GM19324 (cell line): ENCODE data around the gene CHML.

ENCODE experiments used
- ATAC-seq: cut with Tn5 transposase; IDR thresholded peaks from one replicate; pipeline ENCODE4 v1.9.1; 2021; ENCODE audit warnings: mild to moderate bottlenecking, moderate library complexity; ENCODE audit not compliant: unreplicated experiment, low FRiP score

The CHML gene

DNA sequence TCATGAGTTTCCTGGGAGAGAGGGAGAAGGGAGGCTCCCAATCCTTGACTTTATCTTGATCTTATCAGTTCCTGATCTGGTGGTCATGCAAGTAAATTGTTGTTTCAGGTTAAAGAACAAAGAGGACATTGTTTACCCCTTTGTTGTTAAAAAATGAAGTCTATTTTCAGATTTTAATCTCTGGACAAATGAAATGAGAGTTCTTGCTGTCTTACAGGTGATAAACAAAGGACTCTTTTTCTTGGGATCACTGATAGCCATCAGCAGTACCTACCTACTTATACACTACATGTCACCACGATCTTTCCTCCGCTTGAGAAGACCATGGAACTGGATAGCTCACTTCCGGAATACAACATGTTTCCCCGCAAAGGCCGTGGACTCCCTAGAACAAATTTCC is 48.4 kb downstream of the CHML start:
- ATAC-seq: no peak

DNA sequence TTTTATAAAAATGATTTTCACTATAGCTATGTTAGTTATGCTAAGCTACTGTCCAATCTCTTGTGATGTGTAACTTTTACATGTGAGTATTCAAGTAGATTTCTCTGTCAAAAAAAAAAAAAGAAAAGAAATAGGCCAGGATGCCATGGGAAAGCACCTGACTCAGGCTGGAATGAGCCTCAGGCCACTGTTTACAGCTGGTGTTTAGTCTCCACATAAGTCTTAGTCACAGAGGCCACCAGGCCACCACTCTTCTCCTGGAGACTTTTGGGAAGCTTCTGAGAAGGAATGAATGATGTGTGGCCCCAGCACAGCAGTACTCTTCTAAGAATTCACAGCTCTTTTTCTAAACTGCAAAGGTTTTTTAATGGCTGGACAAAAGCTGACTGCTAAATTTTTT is 48.9 kb downstream of the CHML start:
- no peak for ATAC-seq

DNA sequence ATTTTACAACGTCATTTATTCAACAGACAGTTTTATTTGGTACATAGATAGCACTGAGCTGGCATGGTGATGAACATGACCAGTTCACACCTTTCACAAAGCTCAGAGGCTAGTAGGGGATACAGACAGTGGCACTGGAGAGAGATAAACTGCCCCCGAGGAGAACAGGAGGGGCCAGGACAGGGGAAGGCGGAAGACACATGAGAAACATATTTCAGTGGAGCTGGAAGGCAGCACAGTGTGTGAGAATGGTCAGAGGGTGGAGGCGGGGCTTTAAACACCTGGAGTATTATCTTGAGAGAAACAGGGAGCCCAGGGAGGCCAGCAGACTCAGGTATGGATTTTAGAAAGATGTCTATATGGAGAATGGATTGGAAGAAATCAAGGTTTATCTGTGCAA is 49.5 kb downstream of the CHML start:
- no peak for ATAC-seq
